GM20000 (cell line): Measurements from ENCODE around the gene TRMT2A.

Source experiments
- DNase-seq: peaks from one replicate; pipeline ENCODE4 v3.0.0; 2012; ENCODE audit warnings: low spot score
- TF ChIP-seq, protein P1 (sequence below): IDR thresholded peaks from 2 replicates; pipeline ENCODE4 v1.5.1; 2012; ENCODE audit warnings: mild to moderate bottlenecking, control low read depth; ENCODE audit errors: extremely low read depth, missing control alignments

Gene TRMT2A

DNA sequence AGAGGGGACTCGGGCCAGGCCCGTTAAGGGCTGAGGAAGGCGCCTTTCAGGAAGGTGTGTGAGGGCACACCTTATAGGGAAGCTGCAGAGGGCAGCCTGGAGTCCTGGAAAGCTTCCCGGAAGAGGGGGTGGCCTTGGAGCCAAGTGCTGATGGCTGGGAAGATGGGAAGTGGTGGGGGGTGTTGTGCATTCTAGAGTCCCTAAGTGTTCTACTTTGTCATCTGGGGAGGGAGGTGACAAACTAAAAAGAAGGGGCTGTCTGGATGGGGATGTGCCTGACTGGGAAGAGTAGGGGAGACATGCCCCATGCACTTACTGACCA is 21.4 kb upstream of the TRMT2A start:
- no peak for DNase-seq
- TF ChIP-seq, protein P1, sequence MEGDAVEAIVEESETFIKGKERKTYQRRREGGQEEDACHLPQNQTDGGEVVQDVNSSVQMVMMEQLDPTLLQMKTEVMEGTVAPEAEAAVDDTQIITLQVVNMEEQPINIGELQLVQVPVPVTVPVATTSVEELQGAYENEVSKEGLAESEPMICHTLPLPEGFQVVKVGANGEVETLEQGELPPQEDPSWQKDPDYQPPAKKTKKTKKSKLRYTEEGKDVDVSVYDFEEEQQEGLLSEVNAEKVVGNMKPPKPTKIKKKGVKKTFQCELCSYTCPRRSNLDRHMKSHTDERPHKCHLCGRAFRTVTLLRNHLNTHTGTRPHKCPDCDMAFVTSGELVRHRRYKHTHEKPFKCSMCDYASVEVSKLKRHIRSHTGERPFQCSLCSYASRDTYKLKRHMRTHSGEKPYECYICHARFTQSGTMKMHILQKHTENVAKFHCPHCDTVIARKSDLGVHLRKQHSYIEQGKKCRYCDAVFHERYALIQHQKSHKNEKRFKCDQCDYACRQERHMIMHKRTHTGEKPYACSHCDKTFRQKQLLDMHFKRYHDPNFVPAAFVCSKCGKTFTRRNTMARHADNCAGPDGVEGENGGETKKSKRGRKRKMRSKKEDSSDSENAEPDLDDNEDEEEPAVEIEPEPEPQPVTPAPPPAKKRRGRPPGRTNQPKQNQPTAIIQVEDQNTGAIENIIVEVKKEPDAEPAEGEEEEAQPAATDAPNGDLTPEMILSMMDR, result no peak

DNA sequence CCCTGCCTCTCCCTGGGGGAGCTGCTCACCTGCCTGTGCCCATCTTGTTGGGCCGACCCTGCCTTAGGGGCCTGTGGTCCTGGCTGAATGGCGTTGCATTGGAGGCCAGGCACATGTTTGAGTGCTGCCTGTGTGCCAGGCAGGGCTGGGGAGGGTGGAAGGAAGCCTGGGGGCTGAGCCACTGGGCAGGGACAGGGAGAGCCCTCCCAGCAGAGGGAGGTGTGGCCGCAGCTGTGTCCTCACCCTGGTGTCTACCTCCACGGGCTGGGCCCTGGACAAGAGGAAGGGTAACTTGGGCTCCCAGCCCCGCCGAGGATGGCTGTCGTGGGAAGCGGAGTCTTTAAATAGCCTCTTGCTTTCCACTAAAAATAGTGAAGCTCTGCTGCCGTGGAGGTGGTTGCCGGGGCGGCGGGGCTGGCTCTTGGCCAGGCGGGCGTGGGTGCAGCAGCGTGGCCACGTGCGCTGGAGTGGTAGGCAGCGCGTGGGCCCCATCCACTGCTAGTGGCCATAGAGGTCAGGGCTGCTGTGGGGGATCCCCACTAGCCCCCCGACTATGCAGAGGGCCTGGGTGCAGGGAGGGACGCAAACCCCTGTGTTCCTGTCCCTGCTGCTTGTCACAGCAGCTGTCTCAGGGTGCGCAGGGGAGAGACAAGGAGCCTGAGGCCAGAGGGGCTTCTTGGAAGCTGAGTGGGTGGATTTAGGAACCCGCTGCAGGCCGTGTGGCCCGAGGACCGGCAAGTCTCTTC is 20.8 kb upstream of the TRMT2A start:
- TF ChIP-seq, protein P1, result no peak
- no peak for DNase-seq

DNA sequence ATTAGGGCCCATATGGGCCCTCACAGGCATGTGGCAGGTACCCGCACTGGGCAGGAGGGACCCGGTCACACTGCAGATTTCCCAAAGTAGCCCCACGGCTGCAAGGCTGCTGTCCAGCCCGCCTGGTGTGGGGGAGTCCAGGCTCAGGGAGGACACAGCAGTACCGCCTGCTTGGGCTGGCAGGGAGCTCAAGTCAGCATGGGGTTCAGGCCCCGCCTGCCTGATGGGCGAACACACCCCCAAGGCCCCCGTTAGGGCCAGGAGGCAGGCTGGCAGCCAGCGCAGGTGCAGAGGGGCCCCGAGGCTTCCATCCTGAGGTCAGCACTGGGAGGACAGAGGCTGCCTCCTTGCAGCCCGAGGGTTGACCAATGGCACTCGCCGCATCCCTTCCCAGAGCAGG is 20.1 kb upstream of the TRMT2A start:
- DNase-seq, result no peak
- TF ChIP-seq, protein P1, result no peak

DNA sequence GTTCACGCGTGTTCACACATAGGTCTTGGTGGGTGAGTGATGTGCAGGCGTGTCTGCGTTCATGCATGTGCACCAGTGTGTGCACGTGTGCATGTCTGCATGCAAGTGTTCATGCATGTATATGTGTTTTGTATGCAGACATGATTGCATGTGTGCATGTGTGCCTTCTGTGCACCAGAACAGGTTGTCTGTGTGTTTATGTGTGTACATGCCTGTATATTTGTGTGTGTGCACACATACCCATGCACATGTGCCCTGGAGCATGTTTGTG is 19.5 kb upstream of the TRMT2A start:
- TF ChIP-seq, protein P1, result no peak

DNA sequence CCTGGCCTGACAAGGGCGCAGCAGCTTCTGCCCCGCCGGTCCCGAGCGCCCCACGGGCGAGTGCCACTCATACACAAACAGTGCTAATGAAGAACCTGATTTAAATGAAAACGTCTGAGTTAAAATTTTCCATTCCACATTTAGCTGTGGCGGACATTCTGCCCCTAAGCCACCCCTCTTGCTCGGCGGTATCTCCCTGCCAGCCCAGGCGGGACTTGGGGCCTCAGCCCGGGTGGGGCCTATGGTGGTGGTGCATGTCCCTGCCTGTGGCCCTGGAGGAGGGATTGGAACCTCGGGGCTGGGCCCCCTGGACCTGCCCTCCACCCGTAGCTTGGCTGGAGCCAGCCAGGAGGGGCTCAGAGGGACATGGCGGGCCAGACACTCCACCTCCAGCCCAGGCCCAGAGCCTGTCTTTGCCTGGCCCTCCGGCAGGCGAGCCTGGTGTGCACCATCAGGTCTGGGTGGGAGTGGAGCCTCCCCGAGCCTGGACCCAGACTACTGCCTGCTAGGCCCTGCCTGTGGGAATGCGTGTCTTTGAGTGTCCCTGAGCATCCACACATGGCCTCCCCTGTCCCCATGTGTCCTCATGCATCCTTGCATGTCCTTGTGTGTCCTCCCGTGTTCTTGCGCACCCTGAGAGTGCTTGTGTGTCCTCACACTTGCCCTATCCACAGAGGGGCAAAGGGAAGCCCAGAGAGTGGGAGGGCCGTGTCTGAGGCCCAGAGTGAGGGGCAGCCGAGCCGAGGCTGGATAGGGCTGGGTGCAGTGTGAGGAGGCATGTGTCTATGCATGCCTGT is 19.0 kb upstream of the TRMT2A start:
- DNase-seq, result no peak
- TF ChIP-seq, protein P1, result no peak

More for the DNA sequence above, 19.5 kb upstream of the TRMT2A start:
- DNase-seq, result no peak

DNA sequence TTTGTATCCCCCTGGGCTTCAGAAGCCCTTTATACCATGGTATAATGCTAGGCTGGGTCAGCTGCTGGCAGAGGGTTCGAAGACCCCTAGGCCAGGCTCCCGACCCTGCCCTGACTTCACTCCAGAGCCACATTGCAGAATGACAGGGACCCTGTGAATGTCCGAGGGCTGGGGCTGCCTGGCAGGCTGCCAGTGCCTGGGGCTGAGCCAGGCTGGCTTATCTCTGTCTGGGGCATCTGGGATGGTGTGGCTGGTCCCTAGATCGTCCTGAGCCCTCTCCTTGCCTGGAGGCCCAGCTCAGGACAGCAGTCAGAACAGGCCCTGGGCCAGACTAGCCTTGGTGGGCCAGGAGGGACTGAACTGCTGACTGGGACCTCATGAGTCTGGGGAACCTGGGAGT is 18.2 kb upstream of the TRMT2A start:
- DNase-seq, result no peak

More for the DNA sequence above, 18.2 kb upstream of the TRMT2A start:
- TF ChIP-seq, protein P1, result no peak
